Astrocyte of the spinal cord (primary cell): ENCODE results near the gene LAMB4.

ENCODE experiments used
- DNase-seq: peaks from one replicate; pipeline ENCODE4 v3.0.0; 2011; ENCODE audit warnings: low read depth, low spot score
- H3K4me3 ChIP-seq: 2 replicates; pipeline ENCODE4 v1.5.1; 2011; ENCODE audit warnings: low read depth, mild to moderate bottlenecking, low read length, moderate library complexity
- in situ Hi-C: cut with HindIII; loops from 2 replicates; pipeline ENCODE4 v1.10.0; 2017; ENCODE audit warnings: low sequenced_read_pairs
- TF ChIP-seq, protein P1 (sequence below): IDR thresholded peaks from 2 replicates; pipeline ENCODE4 v1.5.1; 2012; ENCODE audit warnings: low read depth, mild to moderate bottlenecking, low read length, inconsistent platforms

LAMB4 gene

GRCh38 chr7:107998150-107998549, 132.0 kb downstream of the LAMB4 start:
- no peak for DNase-seq

GRCh38 chr7:107996072-107996882, 133.9 kb downstream of the LAMB4 start:
- no peak overlapping the region for H3K4me3 ChIP-seq
- in situ Hi-C loops, result no loop called here
- DNase-seq, result no peak
- TF ChIP-seq, protein P1, sequence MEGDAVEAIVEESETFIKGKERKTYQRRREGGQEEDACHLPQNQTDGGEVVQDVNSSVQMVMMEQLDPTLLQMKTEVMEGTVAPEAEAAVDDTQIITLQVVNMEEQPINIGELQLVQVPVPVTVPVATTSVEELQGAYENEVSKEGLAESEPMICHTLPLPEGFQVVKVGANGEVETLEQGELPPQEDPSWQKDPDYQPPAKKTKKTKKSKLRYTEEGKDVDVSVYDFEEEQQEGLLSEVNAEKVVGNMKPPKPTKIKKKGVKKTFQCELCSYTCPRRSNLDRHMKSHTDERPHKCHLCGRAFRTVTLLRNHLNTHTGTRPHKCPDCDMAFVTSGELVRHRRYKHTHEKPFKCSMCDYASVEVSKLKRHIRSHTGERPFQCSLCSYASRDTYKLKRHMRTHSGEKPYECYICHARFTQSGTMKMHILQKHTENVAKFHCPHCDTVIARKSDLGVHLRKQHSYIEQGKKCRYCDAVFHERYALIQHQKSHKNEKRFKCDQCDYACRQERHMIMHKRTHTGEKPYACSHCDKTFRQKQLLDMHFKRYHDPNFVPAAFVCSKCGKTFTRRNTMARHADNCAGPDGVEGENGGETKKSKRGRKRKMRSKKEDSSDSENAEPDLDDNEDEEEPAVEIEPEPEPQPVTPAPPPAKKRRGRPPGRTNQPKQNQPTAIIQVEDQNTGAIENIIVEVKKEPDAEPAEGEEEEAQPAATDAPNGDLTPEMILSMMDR, result no peak

More at GRCh38 chr7:107998150-107998549, 132.0 kb downstream of the LAMB4 start:
- in situ Hi-C loops, result no loop called here
- TF ChIP-seq, protein P1, result no peak
- no peak overlapping the region for H3K4me3 ChIP-seq

- in situ Hi-C loops, result no loop called here
- no peak overlapping the region for H3K4me3 ChIP-seq
- TF ChIP-seq, protein P1, result no peak
- peak; percentile 94 for DNase-seq
Measured at GRCh38 chr7:107995184-107996071, 134.7 kb downstream of the LAMB4 start.

DNA sequence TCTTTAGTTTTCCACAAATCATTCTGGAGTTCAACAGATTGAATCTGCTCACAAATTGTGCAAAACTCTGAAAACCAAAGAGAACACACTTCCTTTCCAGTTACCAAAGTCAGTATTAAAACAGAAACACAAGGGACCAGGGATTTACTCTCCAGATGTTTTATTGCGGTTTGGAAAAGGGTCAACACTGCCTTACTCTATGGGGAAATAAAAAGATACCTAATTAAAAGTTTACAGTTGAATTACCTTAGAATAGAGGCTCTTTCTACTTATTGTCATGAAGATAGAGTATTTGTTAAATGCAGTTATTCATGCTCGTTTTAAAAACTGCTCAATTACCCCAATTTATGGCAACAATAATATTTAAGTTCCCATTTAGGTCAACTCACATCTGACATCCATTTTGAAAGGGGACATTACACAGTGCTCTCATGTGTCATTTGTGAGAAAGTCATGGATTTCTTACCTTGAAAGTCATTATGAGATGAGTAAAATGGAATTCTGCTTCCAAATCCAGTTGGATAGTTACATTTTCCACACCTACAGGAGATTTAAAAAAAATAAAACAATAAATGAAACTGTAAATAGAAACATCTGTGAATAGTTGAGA, 135.6 kb downstream of the LAMB4 start:
- TF ChIP-seq, protein P1, result no peak
- H3K4me3 ChIP-seq, result no peak overlapping the region
- peak; percentile 32 for DNase-seq
- in situ Hi-C loops, result no loop called here

GRCh38 chr7:107993891-107994291, 136.3 kb downstream of the LAMB4 start:
- in situ Hi-C loops, result no loop called here
- no peak overlapping the region for H3K4me3 ChIP-seq
- DNase-seq, result peak; percentile 32
- TF ChIP-seq, protein P1, result no peak
